HT-29 (cell line): ENCODE results near the gene PEX5L. TPM values are rescaled to one million over a fixed set of nuclear protein-coding genes. Genes with fewer than 3 reads are reported as not detected.

ENCODE experiments used
- DNase-seq: peaks from one replicate; pipeline ENCODE4 v3.0.0-alpha.2; 2015; ENCODE audit warnings: low spot score
- total RNA-seq: library from RNA; depleted of rRNA; stranded (reverse); fragments of >200 nt; shearing (Covaris generic); gene quantifications from 2 replicates; pipeline ENCODE4 v1.2.3, GENCODE V29; 2014

Gene PEX5L
- total RNA-seq, 1 experiment from 2014 or later = not detected

DNA sequence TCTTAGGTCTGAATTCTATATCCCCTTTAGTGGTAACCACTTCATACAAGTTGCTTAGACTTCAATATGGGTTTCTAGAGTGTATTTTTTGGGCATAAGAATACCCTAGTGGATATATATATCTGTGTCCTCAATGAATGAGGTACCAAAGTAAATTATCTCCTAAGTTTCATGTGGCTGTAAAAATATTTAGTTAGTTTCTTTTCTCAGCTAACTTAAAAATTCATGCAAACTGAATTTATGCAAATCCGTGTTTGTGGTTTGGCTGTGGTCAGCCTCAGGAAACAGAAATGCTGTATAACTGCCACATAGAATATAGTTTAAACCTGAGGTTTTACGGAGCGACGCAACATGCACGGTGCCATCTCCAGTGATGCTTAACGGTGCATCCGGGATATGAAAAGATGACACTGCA, 80.3 kb downstream of the PEX5L start:
- DNase-seq = no peak

DNA sequence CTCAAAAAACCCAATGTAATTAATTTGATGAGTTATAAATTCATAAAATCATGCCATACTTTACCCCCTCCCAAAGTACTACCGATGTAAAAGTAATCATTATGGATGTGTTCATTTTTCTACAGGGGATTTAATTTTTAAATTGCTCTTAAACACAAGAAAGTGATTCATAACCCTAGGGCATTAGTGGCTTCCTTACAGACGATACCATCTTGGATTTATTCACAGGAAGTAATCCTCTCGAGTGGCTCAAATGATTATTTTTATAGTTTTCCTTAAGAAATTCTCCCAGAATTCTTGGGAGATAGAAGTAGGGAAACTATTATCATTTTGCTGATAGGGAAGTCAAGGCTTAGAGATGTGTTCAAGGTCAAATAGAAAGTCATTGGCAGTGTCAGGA, 80.9 kb downstream of the PEX5L start:
- DNase-seq = no peak

DNA sequence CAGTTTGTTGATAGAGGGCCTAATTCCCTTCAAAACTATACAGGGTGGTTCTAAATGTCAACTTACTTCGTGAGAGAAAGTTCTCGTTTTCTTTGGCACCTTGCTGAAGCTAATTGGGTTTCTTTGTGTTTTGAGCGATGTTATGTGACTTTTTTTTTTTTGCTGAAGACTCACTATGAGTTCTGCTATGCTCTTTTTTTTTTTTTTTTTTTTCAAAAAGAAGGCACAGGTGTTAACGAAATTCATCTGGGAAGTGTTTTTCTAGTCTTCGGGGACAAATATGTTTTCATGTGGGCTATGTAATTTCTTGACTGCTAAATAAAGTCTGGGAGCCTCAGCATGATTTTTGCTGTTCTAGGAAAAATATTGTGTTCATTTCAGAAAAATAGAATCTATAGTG, 81.5 kb downstream of the PEX5L start:
- no peak for DNase-seq

DNA sequence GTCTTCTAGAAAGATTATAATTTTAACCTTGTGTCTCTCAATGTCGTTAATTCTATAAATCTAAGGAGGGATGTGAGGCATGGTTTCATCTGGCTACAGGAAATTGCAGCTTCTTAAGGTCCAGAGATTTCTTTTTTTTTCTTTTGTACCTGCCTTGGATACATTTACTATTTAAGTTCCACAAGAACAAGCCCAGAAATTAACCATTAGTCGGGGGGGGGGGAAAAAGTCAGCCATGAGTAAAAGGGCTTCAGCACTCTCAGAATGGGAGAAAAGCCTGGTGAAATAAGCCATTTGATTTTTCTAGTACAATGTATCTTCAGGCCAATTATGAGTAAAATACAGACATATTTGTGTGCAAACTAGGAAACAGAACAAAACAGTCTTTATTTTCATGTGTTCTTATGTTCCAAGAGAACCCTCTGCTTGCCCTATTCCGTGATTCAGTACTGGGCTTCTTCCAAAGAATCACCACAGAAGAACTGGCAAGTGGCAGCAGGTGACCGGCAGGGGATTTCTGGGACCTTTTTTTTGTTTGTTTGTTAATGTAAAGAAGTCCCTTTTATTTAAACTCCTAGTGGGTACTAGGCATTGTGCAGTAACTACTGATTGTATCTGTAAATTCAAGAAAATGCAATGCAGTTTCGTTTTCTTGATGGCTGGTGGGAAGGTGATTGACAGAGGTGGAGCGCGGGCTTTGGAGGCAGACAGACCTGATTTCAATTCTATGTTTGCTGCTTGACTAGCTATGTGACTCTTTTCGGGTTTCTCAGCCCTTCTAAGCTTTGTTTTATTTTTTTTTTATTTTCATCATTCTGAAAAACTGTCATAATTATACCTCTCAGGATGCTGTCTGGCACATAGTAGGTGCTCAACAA, 82.5 kb downstream of the PEX5L start:
- no peak for DNase-seq

DNA sequence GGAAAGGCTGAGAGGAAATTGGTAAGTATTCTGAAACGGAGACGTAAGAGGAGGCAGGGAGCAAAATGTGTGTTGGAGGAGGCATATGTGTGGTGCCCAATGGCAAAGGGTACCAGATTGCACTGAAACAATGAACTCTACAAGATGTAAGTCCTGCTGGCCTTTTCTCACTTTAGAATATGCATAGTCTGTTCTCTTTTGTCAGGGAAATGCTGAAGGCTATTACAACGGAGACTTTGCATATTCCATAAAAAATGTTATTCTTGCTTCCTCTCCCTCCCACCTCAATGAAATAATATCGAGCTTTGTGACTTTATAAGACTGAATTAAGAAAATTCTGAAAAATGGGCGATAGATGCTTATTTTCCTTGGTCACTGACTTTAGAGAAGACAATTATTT, 85.9 kb downstream of the PEX5L start:
- DNase-seq = no peak

DNA sequence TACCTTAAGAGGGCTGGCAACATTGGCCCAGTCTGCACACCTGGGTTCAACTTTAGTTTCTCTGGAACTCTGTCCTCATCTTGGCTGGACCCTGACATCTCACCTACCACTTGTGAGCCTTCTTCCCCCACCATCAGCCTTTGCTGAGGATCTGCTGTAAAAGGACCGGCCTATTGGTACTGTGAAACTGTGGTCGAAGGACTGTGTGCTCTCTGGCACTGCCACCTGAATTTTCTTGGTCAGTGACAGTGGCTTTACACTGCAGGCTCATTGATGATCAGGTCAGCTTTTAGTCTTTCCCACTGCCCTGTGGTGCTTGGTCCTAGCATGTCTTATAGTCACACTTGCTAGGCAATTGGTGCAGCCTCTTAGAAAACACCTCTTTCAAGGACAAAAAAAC, 86.9 kb downstream of the PEX5L start:
- no peak for DNase-seq

DNA sequence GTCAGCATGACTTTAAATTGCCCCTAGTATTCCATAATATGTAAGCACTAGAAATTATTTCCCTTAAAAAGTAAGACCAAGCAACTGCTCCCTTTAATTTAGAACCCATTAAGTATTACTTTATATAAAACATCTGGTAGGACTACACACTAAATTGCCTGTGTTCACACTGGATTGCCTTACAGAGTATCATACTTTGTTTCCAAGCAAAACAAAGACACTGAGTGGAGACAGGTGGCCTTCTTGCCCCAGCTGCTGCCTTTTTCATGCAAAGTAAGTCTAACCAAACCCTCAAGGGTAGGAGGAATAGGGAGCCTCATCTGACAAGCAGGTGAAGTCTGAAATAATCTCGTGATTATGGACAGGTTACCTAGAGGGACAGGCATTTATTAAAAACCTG, 87.3 kb downstream of the PEX5L start:
- DNase-seq = no peak

DNA sequence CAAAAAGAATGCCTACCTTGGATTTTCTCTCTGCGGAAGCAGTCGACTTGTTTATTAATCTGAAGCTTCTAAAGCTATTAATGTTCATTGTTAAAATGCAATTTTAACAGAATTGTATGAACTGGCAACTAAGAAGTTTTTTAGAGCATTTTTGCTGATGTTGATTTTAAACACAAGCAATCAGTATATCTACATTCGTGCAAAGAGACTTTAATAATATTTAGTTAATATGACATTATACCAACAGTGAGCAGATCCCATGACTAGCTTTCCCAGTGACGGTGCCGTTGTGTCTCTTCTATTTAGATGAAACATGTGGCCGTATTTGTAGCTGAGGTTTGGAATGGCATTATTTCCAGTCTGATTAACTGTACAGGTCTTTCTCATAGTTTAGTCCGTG, 88.0 kb downstream of the PEX5L start:
- DNase-seq = no peak

DNA sequence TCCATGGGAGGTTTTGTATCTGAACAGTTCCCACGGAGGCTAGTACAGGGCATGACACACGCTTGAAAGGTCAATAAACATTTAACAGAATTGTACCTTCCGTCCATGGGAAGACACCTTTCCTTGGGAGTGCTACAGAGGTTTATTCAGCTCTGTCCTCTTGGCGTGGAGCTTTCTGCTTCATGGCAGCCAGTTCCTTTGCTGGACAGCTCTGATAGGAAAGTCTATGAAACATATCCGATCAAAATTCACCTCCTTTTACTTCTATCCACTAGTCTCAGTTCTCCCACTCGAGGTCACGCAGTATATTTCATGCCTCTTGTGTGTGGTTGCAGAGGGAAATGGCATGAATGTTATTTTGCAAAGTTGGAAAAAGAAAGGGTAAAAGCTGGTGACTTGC, 91.2 kb downstream of the PEX5L start:
- no peak for DNase-seq

DNA sequence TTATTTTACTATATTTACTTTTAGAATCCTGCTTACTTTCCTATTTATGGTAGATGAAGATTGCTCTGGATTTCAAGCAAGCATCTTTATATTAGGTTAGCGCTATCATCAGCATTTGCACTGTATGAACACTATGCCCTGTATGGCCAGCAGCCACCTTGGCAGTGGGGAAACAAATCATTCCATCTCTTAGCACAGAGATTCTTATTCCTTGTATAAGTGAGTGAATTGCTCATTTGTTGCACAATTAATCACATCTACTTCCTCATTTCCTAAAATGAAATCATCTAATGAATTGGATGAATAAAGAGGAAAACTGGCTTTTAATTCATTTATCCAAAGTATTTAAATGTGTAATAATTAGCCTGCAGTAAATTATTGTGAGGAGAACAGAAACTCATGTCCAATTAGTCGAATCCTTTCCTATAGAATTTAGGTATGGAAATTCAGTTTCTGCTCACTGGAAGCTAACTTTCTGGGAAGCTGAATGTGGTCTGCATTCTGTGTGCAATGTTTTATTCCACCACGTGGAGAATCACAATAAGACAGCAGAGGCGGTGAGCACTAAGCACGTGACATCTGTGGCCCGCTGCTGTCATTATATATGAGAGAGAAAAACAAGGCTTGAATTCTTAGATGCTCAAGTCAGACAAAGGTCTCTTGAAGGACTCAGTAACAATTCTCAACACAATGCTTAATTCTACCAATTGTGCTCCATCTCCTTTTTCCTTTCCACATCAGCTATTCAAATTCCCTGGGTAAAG, 93.4 kb downstream of the PEX5L start:
- DNase-seq = no peak

DNA sequence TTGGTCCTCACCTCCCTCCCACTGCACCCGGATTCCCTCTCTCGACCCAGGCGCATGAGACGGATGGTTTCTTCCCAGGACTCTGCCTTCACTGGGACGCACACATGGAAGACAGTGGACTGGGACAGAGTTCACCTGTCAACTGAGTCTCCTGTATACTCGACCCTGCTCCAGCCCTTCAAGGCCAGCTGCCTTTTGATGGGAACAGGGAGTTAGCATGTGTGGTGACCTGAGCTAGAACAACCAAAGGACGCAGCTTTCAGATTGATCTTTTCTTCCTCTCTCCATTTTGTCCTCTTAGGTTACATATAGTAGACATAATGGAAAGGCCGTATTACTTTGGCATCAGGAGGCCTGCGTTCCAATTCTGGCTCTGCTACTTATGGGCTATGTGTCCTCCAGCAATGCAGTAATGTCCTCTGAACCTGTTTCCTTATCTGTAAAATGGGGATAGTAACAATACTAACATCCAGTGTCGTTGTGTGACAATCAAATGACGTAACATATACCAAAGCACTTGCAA, 94.1 kb downstream of the PEX5L start:
- DNase-seq = no peak

DNA sequence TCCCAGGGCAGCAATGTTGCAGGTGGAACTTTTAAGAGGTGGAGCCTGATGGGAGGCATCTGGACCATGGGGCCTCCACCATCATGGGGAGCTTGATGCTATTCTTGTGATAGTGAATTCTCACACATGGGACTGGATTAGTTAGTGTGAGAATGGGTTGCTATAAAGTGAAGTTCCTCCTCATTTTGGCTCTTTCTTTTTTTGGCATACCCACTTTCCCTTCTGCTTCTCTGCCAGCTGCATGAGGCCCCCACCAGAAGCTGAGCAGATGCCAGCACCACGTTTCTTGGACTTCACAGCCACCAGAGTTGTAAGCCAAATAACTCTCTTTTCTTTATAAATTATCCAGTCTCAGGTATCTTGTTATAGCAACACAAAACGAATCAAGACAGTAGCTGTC, 101.0 kb downstream of the PEX5L start:
- no peak for DNase-seq

DNA sequence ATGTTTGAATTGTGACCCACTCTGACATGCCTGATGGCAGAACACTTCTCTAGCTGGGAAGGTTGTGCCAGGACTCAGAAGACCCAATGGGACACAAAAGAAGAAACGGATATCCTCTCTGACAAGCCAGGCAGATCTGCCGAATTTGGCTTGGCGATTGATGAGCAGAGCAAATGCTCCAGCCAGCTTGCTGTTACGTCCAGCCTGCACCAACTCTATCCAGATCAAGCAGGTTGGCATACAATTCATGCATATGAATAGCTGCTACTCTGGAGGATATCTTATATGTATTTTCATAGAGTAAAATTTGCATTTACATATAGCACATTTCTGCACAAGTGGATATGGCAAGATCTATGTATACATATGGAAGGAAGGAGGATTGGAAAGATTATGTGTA, 102.8 kb downstream of the PEX5L start:
- no peak for DNase-seq

DNA sequence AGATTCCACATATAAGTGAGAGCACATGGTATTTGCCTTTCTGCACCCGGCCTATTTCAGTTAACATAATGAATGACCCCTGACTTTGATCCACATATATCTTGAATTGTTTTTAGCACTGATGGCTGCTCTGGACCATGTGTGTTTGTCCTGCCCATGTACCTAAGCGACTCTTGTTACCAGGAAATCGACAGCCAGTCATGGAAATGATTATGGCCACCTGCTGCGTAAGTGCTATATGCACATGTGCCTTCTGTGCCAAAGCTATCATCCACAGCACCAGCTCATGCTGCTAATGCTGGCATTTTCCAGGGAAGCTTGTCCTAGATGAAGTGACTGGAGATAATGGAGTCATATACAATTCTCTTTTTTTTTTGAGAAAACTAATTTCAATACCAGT, 103.7 kb downstream of the PEX5L start:
- no peak for DNase-seq

DNA sequence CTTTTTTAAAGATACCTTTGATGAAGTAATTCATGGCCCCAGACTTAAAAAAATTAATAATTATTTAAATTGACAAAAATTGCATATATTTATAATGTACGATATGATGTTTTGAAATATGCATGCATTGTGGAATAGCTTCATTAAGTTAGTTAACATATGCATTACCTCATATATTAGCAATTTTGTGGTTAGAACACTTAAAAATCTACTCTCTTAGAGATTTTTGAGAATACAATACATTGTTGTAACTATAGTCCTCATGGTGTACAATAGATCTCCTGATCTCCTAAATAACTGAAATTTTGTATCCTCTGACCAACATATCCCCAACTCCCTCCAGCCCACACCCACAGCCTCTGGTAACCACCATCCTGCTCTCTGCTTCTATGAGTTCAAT, 104.1 kb downstream of the PEX5L start:
- no peak for DNase-seq

DNA sequence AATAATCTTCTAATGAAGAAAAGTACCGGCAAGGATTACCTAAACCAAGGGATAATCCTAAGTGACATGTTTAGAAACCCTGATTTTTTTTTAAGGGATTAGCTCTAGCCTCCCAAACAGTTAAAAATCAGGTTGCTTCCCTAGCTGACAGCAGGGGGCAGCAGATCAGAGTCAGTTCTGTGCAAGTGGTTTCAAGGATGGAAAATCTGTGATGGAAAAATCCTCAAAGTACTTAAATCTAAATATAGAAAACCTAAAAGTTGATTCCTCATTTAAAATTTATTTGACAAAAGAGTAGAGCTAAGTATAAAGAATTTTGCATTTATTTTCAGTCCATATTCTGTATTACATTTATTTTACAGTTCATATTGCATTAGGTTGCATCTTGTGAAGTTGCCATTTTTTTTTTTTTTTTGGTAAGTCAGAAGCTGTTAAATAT, 107.6 kb downstream of the PEX5L start:
- peak; percentile 58 for DNase-seq

DNA sequence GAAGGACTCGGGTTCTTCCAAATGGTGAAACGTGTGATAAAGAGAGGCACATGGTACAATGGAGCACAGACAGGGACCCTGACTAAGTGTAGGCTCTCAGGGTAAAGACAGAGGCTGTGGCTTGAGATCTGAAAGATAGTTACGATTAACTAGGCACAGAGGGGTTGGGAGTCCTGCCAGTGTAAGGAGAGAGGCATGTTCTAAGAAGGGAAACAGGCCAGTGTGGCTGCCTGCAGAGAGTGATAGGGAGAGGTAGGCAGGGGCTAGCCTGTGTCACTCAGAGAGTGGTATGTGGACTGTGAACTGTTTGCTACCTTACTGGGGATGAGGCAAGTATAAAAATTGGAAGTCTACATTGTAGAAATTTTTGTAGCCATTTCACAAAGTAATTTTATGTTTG, 109.5 kb downstream of the PEX5L start:
- DNase-seq = no peak

DNA sequence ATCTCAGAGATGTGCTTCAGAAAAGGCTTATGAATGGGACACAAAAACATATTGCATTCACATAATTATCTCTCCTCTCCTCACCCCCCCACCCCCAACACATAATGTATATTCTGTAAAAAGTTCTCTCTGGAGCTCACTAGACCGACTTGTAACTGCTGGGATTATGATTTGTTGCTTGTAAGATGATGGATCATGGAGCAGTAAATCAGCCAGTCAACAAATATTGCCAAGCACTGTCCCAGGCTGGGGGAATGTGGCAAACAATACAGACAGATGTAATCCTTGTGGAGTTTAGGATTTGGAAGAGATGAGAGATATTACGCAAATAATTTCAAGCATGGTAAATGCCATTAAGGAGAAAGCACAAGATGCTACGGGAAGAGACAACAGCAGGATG, 114.8 kb downstream of the PEX5L start:
- DNase-seq = no peak

DNA sequence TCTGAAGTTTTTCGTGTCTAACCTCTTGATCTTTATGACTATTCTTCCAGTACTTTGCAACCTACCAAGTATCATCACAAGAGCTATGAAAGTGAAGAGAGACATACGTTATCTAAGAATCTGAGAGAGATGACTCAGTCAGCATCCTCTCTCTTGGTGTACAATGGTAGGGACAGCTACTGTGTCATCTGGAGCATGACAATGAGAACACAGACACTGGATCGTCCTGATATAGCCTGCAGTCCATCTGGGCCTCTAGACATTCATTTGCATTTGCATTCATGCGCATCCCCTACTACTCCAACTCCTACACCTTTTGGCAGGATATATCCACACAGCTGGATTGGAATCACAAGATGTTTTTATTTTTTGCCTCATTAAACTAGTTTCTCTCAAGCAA, 115.2 kb downstream of the PEX5L start:
- no peak for DNase-seq

DNA sequence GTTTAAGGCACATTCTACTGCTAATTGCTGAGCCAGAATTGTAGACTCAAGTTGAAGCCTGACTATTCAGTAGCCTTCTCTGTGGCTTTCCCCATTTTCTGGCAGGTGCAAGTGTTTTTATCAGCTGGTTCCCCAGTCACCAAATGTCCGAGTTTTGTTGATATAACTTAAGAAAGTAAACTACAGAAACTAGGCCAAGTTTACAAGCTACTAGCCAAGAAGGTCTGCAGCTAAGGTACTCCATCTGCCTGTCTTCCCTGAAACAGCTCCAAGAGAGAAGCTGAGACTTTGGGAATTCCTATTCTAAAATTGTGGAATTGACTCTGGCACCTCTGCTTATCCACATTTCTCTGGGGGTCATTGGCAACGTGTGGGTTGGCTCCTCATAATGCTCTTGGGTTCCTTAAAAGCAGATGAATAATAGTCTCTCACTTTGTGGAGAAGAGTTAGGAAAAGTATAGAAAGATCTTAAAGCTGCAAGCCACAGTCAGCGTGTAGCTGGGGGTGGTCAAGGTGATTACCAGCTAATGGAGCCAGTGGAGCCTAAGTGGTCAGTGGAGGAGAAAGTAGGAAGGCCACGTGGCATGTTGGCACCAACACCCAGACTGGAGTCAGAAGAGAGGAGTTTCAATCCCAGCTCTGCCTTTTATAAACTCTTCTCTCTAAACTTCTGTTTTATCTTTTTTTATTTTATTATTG, 128.8 kb downstream of the PEX5L start:
- no peak for DNase-seq

DNA sequence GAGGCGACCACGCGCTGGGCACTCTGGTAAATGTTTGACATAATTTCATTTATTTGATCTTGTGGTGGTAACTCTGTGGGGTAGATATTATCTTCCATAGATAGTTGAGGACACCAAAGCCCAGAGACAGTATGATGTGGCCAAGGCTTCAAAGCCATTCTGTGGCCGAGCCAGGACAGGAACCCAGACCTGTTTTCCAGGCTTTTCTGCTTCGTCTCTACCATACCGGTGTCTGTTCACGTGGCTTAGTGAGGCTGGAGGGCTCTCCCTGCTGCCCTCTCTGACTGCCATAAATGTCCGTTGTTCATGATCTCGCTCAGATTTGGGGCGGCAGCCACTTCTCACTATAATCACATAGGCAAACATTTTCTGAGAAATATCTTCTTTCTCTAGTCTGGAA, 134.7 kb downstream of the PEX5L start:
- DNase-seq = no peak

DNA sequence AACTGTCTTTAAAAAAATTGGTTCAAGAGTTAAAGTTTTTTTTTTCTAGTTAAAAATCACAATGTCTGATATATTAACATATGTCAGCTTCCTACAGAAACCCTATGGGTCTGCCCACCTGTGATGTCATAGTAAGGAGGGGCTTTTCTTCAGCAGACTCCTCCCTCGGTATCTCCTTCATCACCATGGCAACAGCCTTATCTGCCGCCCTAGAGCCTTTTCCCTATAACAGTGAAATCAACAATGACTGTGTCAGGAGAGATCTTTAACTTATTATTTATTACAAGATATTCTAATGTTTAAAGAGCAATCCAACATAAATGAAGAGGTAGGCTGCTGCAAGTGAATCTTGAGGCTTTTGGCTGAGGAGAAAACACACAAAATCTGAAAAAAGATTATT, 138.7 kb downstream of the PEX5L start:
- DNase-seq = peak; percentile 54
